ENCODE measurements around the gene BAZ1B.
"Not testable (repeated sequence)": the region's sequence is repeated elsewhere in the genome, so short reads cannot be mapped to it uniquely, and the experiment has no call there.

The BAZ1B gene

GRCh38 chr7:73425356-73425983 is 96.6 kb downstream of the BAZ1B start:
- DNase-seq (ENCODE audit: low read depth) = no peak
- TF ChIP-seq CTCF (conservative IDR thresholded peaks at IDR 0.05; ENCODE audit: low read depth, low read length) = no peak

GRCh38 chr7:73424489-73424885 is 97.6 kb downstream of the BAZ1B start:
- DNase-seq (ENCODE audit: low read depth) = no peak
- peak overlapping the region; percentile 40 for H3K4me3 ChIP-seq (ENCODE audit: low read depth, low read length)
- no peak for TF ChIP-seq CTCF (conservative IDR thresholded peaks at IDR 0.05; ENCODE audit: low read depth, low read length)

More at GRCh38 chr7:73425356-73425983, 96.6 kb downstream of the BAZ1B start:
- no peak overlapping the region for H3K4me3 ChIP-seq (ENCODE audit: low read depth, low read length)

GRCh38 chr7:73423519-73424488 is 98.3 kb downstream of the BAZ1B start:
- H3K4me3 ChIP-seq (ENCODE audit: low read depth, low read length) = peak overlapping the region; percentile 40
- DNase-seq (ENCODE audit: low read depth) = peak; percentile 41

GRCh38 chr7:73420610-73421009 is 101.5 kb downstream of the BAZ1B start:
- H3K4me3 ChIP-seq (ENCODE audit: low read depth, low read length); DNase-seq (ENCODE audit: low read depth): not testable (repeated sequence)

More at GRCh38 chr7:73423519-73424488, 98.3 kb downstream of the BAZ1B start:
- TF ChIP-seq CTCF (conservative IDR thresholded peaks at IDR 0.05; ENCODE audit: low read depth, low read length) = no peak

GRCh38 chr7:73420016-73420415 is 102.1 kb downstream of the BAZ1B start:
- H3K4me3 ChIP-seq (ENCODE audit: low read depth, low read length) = not testable (repeated sequence)
- DNase-seq (ENCODE audit: low read depth) = peak; percentile 67

- TF ChIP-seq CTCF (conservative IDR thresholded peaks at IDR 0.05; ENCODE audit: low read depth, low read length) = no peak
Observed at GRCh38 chr7:73418113-73418703, 103.9 kb downstream of the BAZ1B start.

GRCh38 chr7:73410541-73411131 is 111.5 kb downstream of the BAZ1B start:
- H3K4me3 ChIP-seq (ENCODE audit: low read depth, low read length); DNase-seq (ENCODE audit: low read depth): not testable (repeated sequence)

More at GRCh38 chr7:73418113-73418703, 103.9 kb downstream of the BAZ1B start:
- H3K4me3 ChIP-seq (ENCODE audit: low read depth, low read length) = no peak overlapping the region
- no peak for DNase-seq (ENCODE audit: low read depth)

GRCh38 chr7:73404860-73405259 is 117.2 kb downstream of the BAZ1B start:
- not testable (repeated sequence) for H3K4me3 ChIP-seq (ENCODE audit: low read depth, low read length); DNase-seq (ENCODE audit: low read depth)

- H3K4me3 ChIP-seq (ENCODE audit: low read depth, low read length) = peak overlapping the region; percentile 50
- DNase-seq (ENCODE audit: low read depth) = peak; percentile 88
Observed at GRCh38 chr7:73399185-73400050, 122.7 kb downstream of the BAZ1B start.
